Measurements from ENCODE around the gene MTPN.

- TF ChIP-seq CTCF (conservative IDR thresholded peaks at IDR 0.05 in 1 of 2, IDR thresholded peaks at IDR 0.05 in 1 of 2; ENCODE audit: low read depth in 1 of 2, low read length in 2 of 2): no peak
- TF ChIP-seq EZH2 (IDR thresholded peaks at IDR 0.05; ENCODE audit: low read length, missing control alignments): no peak
These were observed 34.5 kb downstream of the MTPN start for GRCh38 chr7:135942614-135943013.

Data from fibroblast of lung (primary cell).